Measurements from ENCODE around the gene MAPKAP1. TPM values are rescaled to one million over a fixed set of nuclear protein-coding genes. Genes with fewer than 3 reads are reported as not detected.

The MAPKAP1 gene
- total RNA-seq, 1 donor from 2014 or later = 127 TPM

DNA sequence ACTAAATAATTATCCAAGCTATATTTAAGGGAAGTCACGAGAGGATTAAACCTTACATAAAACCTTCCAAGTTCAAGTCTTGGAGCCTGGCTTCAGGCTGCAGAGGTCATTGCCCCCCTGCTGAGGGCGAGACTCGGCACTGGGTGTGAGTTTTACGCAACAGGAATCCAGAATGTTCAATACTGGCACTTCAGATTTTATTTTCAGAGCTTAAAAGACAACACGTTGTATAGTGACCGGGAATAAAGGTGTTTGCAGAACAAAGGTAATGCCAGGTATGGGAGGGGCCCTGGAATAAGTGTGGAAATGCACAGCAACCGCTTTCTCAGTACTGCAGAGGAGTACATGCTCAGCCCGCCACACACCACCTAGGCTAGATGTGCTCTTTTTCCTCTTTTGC, 238.4 kb downstream of the MAPKAP1 start:
- intact Hi-C loops (cut with micrococcal nuclease) = no loop called here
- Histone ChIP-seq H3K36me3 (no peaks in the 10 kb centered on the region), H3K9me3 (replicated peaks) (no peaks in the 10 kb centered on the region), H3K4me1 (peaks cover 50% of the 10 kb centered on the region), H3K27ac (replicated peaks) (no peak overlapping the region), H3K27me3 (ENCODE audit: low read depth) (no peaks in the 10 kb centered on the region), H3K4me3 (no peak overlapping the region)
- DNase-seq = no peak
- TF ChIP-seq, protein P1, sequence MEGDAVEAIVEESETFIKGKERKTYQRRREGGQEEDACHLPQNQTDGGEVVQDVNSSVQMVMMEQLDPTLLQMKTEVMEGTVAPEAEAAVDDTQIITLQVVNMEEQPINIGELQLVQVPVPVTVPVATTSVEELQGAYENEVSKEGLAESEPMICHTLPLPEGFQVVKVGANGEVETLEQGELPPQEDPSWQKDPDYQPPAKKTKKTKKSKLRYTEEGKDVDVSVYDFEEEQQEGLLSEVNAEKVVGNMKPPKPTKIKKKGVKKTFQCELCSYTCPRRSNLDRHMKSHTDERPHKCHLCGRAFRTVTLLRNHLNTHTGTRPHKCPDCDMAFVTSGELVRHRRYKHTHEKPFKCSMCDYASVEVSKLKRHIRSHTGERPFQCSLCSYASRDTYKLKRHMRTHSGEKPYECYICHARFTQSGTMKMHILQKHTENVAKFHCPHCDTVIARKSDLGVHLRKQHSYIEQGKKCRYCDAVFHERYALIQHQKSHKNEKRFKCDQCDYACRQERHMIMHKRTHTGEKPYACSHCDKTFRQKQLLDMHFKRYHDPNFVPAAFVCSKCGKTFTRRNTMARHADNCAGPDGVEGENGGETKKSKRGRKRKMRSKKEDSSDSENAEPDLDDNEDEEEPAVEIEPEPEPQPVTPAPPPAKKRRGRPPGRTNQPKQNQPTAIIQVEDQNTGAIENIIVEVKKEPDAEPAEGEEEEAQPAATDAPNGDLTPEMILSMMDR (IDR thresholded peaks at IDR 0.05; ENCODE audit: borderline replicate concordance) = no peak

DNA sequence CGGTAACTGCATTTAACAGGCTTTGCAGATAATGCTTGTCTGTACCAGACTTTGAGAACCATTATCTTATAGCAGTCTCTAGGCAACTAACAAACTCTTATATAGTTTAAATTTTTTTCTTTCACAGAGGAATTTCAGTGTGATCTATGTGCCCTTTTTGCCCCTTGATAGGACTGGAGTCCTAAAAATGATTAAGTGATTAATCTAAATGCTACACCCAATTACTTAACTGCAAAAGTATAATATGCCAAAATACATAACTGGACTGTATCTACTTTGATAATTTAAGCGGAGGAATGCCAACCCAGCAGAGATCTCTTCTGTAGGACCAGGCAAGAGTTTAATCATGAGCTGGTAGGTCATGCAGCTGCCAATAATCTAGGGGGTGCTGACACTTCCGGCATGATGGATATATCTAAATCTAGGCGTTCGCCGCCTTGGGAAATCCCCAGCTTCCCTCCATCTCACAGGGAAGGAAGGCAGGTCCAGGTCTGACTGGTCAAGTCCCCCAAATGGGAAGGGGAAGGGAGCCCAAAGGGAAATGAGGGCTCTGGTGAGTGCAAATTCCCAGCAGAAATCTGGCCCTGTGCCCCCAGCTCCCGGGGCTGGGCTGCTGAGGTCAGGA, 239.8 kb downstream of the MAPKAP1 start:
- no peak overlapping the region for H3K4me3 ChIP-seq
- DNase-seq = no peak
- no peaks in the 10 kb centered on the region for H3K27me3 ChIP-seq (ENCODE audit: low read depth)
- no peaks in the 10 kb centered on the region for H3K36me3 ChIP-seq
- no peak overlapping the region for H3K27ac ChIP-seq (replicated peaks)
- H3K4me1 ChIP-seq = peaks cover 36% of the 10 kb centered on the region
- H3K9me3 ChIP-seq (replicated peaks) = no peaks in the 10 kb centered on the region
- TF ChIP-seq, protein P1 (IDR thresholded peaks at IDR 0.05; ENCODE audit: borderline replicate concordance) = no peak
- intact Hi-C loops (cut with micrococcal nuclease) = no loop called here

DNA sequence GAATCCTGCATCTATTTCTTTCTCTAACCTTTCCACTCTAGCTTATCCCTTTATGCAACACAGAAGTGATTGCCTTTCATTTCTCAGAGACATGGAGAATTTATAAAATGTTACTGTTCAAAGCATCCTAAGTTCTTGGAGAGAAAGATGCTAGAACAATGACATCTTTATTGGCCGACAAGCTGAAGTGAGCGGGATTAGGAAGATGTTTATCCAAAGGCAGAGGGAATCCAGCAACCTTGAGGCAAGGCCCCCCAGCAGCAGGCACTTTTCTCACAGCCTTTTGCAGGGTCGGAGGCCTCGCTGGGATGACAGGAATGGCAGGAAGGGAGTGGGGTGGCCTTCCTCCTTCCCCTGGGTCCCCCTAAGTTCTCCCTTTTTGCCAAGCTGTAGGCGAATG, 240.6 kb downstream of the MAPKAP1 start:
- Histone ChIP-seq H3K9me3 (replicated peaks) (no peaks in the 10 kb centered on the region), H3K27ac (replicated peaks) (no peak overlapping the region), H3K4me3 (no peak overlapping the region), H3K27me3 (ENCODE audit: low read depth) (no peaks in the 10 kb centered on the region), H3K4me1 (peaks cover 29% of the 10 kb centered on the region), H3K36me3 (no peaks in the 10 kb centered on the region)
- no peak for DNase-seq
- intact Hi-C loops (cut with micrococcal nuclease) = no loop called here
- TF ChIP-seq, protein P1 (IDR thresholded peaks at IDR 0.05; ENCODE audit: borderline replicate concordance) = no peak

DNA sequence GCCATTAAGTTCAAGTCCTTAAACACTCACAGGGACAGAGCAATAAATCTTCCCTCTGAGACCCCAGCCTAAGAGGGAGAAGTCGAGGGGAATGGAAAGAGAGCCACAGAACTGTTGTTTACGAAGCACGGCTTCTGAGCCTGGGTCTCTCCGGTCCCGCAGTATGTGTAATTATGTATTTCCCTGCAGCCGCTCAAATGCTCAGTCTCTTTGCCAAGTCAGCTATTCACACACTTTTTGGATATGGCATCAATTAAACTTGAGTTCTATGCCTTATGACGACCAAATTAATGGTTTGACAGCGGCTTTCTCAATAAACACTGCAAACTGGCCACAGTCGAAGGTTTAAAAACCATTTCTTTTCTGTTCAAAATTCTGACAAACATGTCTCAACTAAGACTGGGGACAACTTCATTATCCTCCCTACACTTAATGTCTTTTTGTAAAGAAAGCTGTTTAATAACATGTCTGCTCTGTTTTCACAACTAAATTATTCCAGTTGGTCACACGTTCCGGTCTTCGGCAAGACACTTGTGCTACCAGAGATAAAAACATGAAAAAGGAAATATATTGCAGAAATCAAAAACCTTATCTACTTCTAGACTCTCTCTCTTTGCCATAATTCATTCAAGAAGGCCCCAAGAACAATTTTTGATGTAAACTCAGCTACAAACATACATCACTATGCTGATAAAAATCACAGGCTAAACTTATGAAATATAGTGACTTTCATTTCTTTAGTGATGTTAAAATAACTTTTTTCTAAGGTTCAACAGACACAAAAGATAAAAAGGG, 242.2 kb downstream of the MAPKAP1 start:
- intact Hi-C loops (cut with micrococcal nuclease) = no loop called here
- Histone ChIP-seq H3K9me3 (replicated peaks) (no peaks in the 10 kb centered on the region), H3K4me3 (no peak overlapping the region), H3K27me3 (ENCODE audit: low read depth) (no peaks in the 10 kb centered on the region), H3K4me1 (peaks cover 31% of the 10 kb centered on the region), H3K27ac (replicated peaks) (no peak overlapping the region), H3K36me3 (no peaks in the 10 kb centered on the region)
- DNase-seq = no peak
- TF ChIP-seq, protein P1 (IDR thresholded peaks at IDR 0.05; ENCODE audit: borderline replicate concordance) = no peak

DNA sequence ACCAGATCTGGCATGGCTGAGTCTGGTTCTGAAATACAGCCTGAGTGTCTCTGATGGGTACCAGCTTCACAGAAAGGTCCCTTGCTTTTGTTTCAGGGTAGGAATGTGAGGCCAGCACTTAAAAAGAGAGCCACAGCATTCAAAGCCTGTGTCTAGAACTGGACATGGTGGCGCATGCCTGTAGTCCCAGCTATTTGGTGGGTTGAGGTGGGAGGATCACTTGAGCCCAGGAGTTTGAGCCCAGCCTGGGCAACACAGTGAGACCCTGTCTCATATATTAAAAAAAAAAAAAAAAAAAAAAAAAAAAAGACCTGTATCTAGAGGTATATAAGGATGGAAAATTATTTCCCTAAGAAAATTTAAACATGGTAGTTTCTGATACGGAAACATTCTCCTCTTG, 243.1 kb downstream of the MAPKAP1 start:
- TF ChIP-seq, protein P1 (IDR thresholded peaks at IDR 0.05; ENCODE audit: borderline replicate concordance) = no peak

More for the DNA sequence above, 243.1 kb downstream of the MAPKAP1 start:
- H3K27ac ChIP-seq (replicated peaks) = no peak overlapping the region
- no peaks in the 10 kb centered on the region for H3K36me3 ChIP-seq
- intact Hi-C loops (cut with micrococcal nuclease) = no loop called here
- H3K27me3 ChIP-seq (ENCODE audit: low read depth) = no peaks in the 10 kb centered on the region
- H3K4me1 ChIP-seq = peaks cover 31% of the 10 kb centered on the region
- no peak overlapping the region for H3K4me3 ChIP-seq
- no peak for DNase-seq
- H3K9me3 ChIP-seq (replicated peaks) = no peaks in the 10 kb centered on the region

Data from left ventricle myocardium inferior (tissue), 1 donor.